Neural progenitor cell (in vitro differentiated cells): ENCODE data around the gene BRINP2.

Source experiments
- EZH2 ChIP-seq: fragments of 200-600 bp; sonication (generic); IDR thresholded peaks from 2 replicates; pipeline ENCODE4 v1.6.1; 2017; ENCODE audit warnings: antibody characterized with exemption, mild to moderate bottlenecking, moderate library complexity
- EZH2phosphoT487 ChIP-seq: fragments of 200-600 bp; sonication (generic); IDR thresholded peaks from 2 replicates; pipeline ENCODE4 v1.6.1; 2017; ENCODE audit warnings: antibody characterized with exemption
- TF ChIP-seq, protein P1 (sequence below): fragments of 200-600 bp; sonication (generic); IDR thresholded peaks from 2 replicates; pipeline ENCODE4 v1.5.1; 2017; ENCODE audit warnings: antibody characterized with exemption, mild to moderate bottlenecking

DNA sequence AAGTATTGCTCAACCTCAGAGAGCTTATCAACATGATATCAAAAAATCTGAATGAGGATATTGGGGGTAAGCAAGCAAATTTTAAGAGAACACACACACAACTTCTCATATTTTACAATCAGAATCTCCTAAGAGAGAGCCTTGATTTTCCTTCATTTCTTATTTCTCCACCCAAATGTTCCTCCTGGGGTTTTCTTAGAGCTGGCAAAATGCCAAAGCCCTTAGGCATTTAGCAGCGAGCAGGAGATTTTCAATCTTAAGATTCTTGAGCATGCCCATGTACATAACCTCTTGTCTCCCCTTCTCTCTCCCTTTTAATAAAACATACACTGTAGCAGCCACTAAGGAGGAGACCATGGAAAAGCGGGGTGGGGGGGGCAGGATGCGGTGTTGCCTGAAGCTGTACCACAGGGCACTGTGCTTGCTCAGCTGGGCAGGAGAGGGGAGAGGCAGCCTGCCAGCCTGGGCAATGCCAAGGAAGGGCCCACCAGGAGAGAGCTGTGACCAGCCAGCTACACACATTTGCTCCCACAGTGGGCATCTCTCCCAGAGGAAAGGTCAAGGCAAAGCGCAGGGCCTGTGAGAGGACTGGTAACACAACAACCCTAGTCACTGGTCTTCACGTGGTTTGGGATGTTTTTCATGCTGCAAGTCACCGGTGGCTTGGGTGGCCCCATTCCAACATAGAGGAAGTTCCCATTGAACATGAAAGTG is 4.3 kb downstream of the BRINP2 start:
- TF ChIP-seq, protein P1, sequence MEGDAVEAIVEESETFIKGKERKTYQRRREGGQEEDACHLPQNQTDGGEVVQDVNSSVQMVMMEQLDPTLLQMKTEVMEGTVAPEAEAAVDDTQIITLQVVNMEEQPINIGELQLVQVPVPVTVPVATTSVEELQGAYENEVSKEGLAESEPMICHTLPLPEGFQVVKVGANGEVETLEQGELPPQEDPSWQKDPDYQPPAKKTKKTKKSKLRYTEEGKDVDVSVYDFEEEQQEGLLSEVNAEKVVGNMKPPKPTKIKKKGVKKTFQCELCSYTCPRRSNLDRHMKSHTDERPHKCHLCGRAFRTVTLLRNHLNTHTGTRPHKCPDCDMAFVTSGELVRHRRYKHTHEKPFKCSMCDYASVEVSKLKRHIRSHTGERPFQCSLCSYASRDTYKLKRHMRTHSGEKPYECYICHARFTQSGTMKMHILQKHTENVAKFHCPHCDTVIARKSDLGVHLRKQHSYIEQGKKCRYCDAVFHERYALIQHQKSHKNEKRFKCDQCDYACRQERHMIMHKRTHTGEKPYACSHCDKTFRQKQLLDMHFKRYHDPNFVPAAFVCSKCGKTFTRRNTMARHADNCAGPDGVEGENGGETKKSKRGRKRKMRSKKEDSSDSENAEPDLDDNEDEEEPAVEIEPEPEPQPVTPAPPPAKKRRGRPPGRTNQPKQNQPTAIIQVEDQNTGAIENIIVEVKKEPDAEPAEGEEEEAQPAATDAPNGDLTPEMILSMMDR, result no peak
- TF ChIP-seq EZH2phosphoT487, result no peak
- no peak for TF ChIP-seq EZH2
